Lower leg skin (tissue), 4 donors: ENCODE data around the gene NPAT. TPM values are rescaled to one million over a fixed set of nuclear protein-coding genes. Genes with fewer than 3 reads are reported as not detected.

Source experiments
- DNase-seq, 2 donors: peaks; one replicate each; pipeline ENCODE4 v3.0.0-alpha.2; 2019; ENCODE audit warnings: low spot score in 2 of 2
- H3K4me3 ChIP-seq: fragments of 200-600 bp; sonication (generic); 2 replicates; pipeline ENCODE4 v1.5.1; 2017; ENCODE audit warnings: mild to moderate bottlenecking, low read depth; ENCODE audit not compliant: poor library complexity, severe bottlenecking
- CTCF ChIP-seq, 3 donors: fragments of 450-650 bp; IDR thresholded peaks; one replicate each; pipeline ENCODE4 v1.5.1; 2016; ENCODE audit warnings: antibody characterized with exemption in 3 of 3, mild to moderate bottlenecking in 3 of 3, moderate library complexity in 2 of 3
- POLR2A ChIP-seq, 2 donors: fragments of 450-650 bp; IDR thresholded peaks; one replicate each; pipeline ENCODE4 v1.6.1; 2016 to 2017; ENCODE audit warnings: antibody characterized with exemption in 2 of 2, mild to moderate bottlenecking in 1 of 2, moderate library complexity in 1 of 2
- WGBS, 2 donors: methylation state at CpG; one replicate each; pipeline ENCODE4 v1.1.5; 2018; 5-methylcytosine and 5-hydroxymethylcytosine counted together
- intact Hi-C: fragments of 100-400 bp; cut with DNase I; formaldehyde crosslinking; loops from one replicate; pipeline ENCODE4 v1.15.0; 2023; ENCODE audit warnings: low total_unique reads
- total RNA-seq, 4 donors: library from RNA; depleted of rRNA; stranded (reverse); fragments of >200 nt; gene quantifications; one replicate each; pipeline ENCODE4 v1.1.0, GENCODE V29; 2016

NPAT gene
- total RNA-seq, 4 donors from 2014 or later: 11.9 to 27.6 (median 14.6) TPM

- TF ChIP-seq CTCF (IDR thresholded peaks at IDR 0.05) (no peak), POLR2A (IDR thresholded peaks at IDR 0.05) (no peak)
- WGBS, 2 donors: 94% methylated on average over 2 of the region's 2 CpGs
- intact Hi-C loops: no loop called here
- no peak overlapping the region for H3K4me3 ChIP-seq
- no peak for DNase-seq
Measured at GRCh38 chr11:108233277-108233945, 11.0 kb upstream of the NPAT start.

DNA sequence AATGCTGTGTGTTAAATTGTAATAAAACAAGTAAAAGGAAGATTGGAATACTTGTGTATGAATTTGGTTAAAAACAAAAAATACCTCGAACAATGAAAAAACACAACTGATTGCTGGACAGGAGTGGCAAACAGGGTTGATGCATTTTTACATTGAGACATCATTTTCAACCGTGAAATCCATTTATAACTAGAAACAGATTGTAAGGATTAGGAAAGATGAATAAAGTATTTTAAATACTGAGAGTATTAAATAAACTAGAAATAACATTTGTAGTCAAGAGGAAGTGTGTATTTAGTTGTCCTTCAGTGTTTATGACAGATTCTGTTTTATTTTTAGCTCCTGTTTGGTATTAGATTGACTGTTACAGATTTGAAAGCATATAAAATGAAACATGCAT is 5.8 kb upstream of the NPAT start:
- DNase-seq: no peak
- 77 to 82% methylated on average over 2 of the region's 2 CpGs for WGBS, 2 donors
- TF ChIP-seq CTCF (IDR thresholded peaks at IDR 0.05) (no peak), POLR2A (IDR thresholded peaks at IDR 0.05) (no peak)
- H3K4me3 ChIP-seq: no peak overlapping the region
- intact Hi-C loops: no loop called here

DNA sequence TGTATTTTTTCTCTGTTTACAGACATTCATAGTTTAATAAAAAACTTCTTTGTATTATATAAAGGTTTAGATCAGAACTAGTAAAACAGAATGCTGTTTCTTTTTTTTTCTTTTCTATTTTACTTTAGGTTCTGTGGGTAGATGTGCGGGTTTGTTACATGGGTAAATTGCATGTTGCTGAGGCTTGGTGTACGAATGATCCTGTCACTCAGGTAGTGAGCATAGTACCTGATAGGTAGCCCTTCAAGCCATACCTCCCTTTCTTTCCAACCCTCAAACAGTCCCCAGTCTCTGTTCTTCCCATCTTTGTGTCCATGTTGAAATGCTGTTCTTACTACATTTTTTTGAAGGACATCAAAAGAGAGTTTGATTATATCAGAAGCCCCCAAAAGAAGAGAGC is 3.6 kb upstream of the NPAT start:
- intact Hi-C loops: no loop called here
- no peak overlapping the region for H3K4me3 ChIP-seq
- WGBS, 2 donors: 90% methylated on average over 2 of the region's 2 CpGs
- no peak for TF ChIP-seq POLR2A (IDR thresholded peaks at IDR 0.05)
- TF ChIP-seq CTCF (IDR thresholded peaks at IDR 0.05): no peak
- no peak for DNase-seq

DNA sequence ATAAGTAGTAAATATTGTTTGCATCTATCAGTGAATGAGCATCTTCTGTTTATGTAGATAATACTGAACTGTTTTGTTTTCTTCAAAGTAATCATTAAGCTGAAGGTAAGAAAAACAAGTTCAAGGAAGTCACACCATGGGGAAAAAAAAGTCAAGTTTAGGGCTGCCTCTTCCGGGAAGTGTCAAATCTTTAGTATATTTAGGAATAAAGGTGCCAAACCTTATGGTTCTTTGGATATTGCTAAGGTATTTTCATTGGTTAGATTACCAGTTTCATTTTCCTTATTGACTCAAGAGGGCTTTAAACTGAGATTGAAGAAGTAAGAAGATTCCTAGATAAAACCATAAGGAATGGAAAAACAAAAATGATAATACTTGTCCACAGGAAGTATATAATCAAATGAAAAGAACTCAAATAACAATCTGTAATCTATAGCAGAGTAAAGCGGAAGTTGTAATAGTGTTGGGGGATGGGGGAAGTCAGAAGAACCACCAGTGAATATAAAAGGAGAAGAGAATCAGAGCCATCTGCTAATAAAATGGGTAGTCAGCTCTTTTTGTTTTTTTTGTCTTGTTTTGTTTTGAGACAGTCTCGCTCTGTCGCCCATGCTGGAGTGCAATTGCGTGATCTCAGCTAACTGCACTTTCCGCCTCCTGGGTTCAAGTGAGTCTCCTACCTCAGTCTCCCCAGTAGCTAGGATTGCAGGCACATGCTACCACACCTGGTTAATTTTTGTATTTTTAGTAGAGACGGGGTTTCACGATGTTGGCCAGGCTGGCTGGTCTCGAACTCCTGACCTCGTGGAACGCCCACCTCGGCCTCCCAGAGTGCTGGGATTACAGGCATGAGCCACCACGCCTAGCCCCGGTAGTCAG is 2.7 kb upstream of the NPAT start:
- TF ChIP-seq POLR2A (IDR thresholded peaks at IDR 0.05) (no peak), CTCF (IDR thresholded peaks at IDR 0.05) (no peak)
- no peak overlapping the region for H3K4me3 ChIP-seq
- WGBS, 2 donors: 79 to 83% methylated on average over 14 of the region's 14 CpGs
- intact Hi-C loops: no loop called here
- DNase-seq: no peak

GRCh38 chr11:108224366-108224765 is 1.9 kb upstream of the NPAT start:
- WGBS, 2 donors: 71 to 76% methylated on average over 4 of the region's 4 CpGs
- no peak overlapping the region for H3K4me3 ChIP-seq
- intact Hi-C loops: no loop called here
- TF ChIP-seq POLR2A (IDR thresholded peaks at IDR 0.05) (no peak), CTCF (IDR thresholded peaks at IDR 0.05) (no peak)
- no peak for DNase-seq
